Endothelial cell of umbilical vein (primary cell): Measurements from ENCODE around the gene LMAN2L. TPM values are rescaled to one million over a fixed set of nuclear protein-coding genes. Genes with fewer than 3 reads are reported as not detected.

Experiments
- BruUV-seq: library from RNA; stranded (reverse); fragments of 400-500 nt; replicated peaks from 2 replicates; lab custom pipeline; 2021; lab: Mats Ljungman, UMichigan
- CTCF ChIA-PET: fragments of 300-600, 350-600 bp; sonication (Branson Sonifier 250); formaldehyde crosslinking; loops from one replicate; lab custom pipeline; 2021; ENCODE audit warnings: antibody characterized with exemption, inconsistent platforms; lab: Charles Lee
- POLR2A ChIA-PET: fragments of 300-600, 350-600 bp; sonication (Branson Sonifier 250); formaldehyde crosslinking; loops from one replicate; lab custom pipeline; 2021; ENCODE audit warnings: antibody characterized with exemption, inconsistent platforms; lab: Charles Lee
- DNase-seq: peaks from one replicate; pipeline ENCODE4 v3.0.0-alpha.2; 2011; ENCODE audit warnings: low read depth, low spot score
- FAIRE-seq: peaks from 2 replicates; lab custom pipeline; 2011; peaks lifted over from hg19 to GRCh38; lab: Jason Lieb, UNC
- H2AFZ ChIP-seq: 2 replicates; pipeline ENCODE4 v1.6.0; 2012; ENCODE audit warnings: low read depth, low read length, control low read depth, inconsistent platforms
- H3K27ac ChIP-seq: 2 replicates; pipeline ENCODE4 v1.5.1; 2011; ENCODE audit warnings: low read depth, mild to moderate bottlenecking, control low read depth, low read length, moderate library complexity; ENCODE audit not compliant: insufficient read depth
- H3K27me3 ChIP-seq, 2 experiments: 2 replicates each; pipeline versions ENCODE4 v1.6.0 to v1.6.1; 2011; ENCODE audit warnings: low read length in 2 of 2, mixed read lengths in 1 of 2; ENCODE audit not compliant: control insufficient read depth in 2 of 2, insufficient read depth in 2 of 2
- H3K36me3 ChIP-seq, 2 experiments: 2 replicates in 1 of 2; 3 replicates in 1 of 2; pipeline ENCODE4 v1.5.1; 2011; ENCODE audit warnings: low read length in 2 of 2, mild to moderate bottlenecking in 1 of 2, moderate library complexity in 1 of 2; ENCODE audit not compliant: control insufficient read depth in 2 of 2, insufficient read depth in 2 of 2; ENCODE audit errors: extremely low read depth in 1 of 2
- H3K4me1 ChIP-seq: 3 replicates; pipeline ENCODE4 v1.5.1; 2011; ENCODE audit warnings: mild to moderate bottlenecking, low read length; ENCODE audit not compliant: control insufficient read depth, insufficient read depth; ENCODE audit errors: extremely low read depth
- H3K4me2 ChIP-seq: 2 replicates; pipeline ENCODE4 v1.6.1; 2011; ENCODE audit warnings: low read length, control low read depth, mixed read lengths; ENCODE audit not compliant: insufficient read depth
- H3K4me3 ChIP-seq, 3 experiments: fragments of 200-600 bp in 1 of 3; sonication (generic), shearing (Covaris generic) in 1 of 3; replicated peaks in 1 of 3; 2 replicates each; pipeline ENCODE4 v1.5.1; 2011 to 2016; ENCODE audit warnings: control low read depth in 3 of 3, low read length in 3 of 3, mild to moderate bottlenecking in 2 of 3, inconsistent platforms in 1 of 3, low read depth in 1 of 3, moderate library complexity in 1 of 3; ENCODE audit not compliant: insufficient read depth in 1 of 3
- H3K79me2 ChIP-seq: 2 replicates; pipeline ENCODE4 v1.6.0; 2012; ENCODE audit warnings: low read length, inconsistent platforms; ENCODE audit not compliant: control insufficient read depth, insufficient read depth
- H3K9ac ChIP-seq: replicated peaks from 2 replicates; pipeline ENCODE3; 2011; ENCODE audit warnings: low read length, control low read depth; ENCODE audit not compliant: insufficient read depth; ENCODE audit errors: extremely low read depth
- H3K9me1 ChIP-seq: replicated peaks from 3 replicates; pipeline ENCODE4 v1.6.0; 2011; ENCODE audit warnings: mild to moderate bottlenecking, low read length; ENCODE audit not compliant: control insufficient read depth, insufficient read depth; ENCODE audit errors: extremely low read depth
- H3K9me3 ChIP-seq: replicated peaks from 2 replicates; pipeline ENCODE4 v1.5.1; 2012; ENCODE audit warnings: low read length, inconsistent platforms; ENCODE audit not compliant: control insufficient read depth, insufficient read depth
- H4K20me1 ChIP-seq: replicated peaks from 2 replicates; pipeline ENCODE3; 2011; ENCODE audit warnings: mild to moderate bottlenecking, low read length; ENCODE audit not compliant: control insufficient read depth, insufficient read depth; ENCODE audit errors: extremely low read depth
- CTCF ChIP-seq, 2 donors: IDR thresholded peaks; 1 replicate in 1 of 2; 2 replicates in 1 of 2; pipeline ENCODE4 v1.5.1; 2011; ENCODE audit warnings: low read length in 2 of 2, mild to moderate bottlenecking in 2 of 2, moderate library complexity in 2 of 2, control low read depth in 1 of 2, inconsistent platforms in 1 of 2, low read depth in 1 of 2; ENCODE audit not compliant: insufficient read depth in 1 of 2; ENCODE audit errors: extremely low read depth in 1 of 2
- EZH2 ChIP-seq: IDR thresholded peaks from 2 replicates; pipeline ENCODE4 v1.6.1; 2012; ENCODE audit warnings: borderline replicate concordance, low read depth, mild to moderate bottlenecking, moderate library complexity, low read length, inconsistent platforms; ENCODE audit not compliant: severe bottlenecking
- FOS ChIP-seq: IDR thresholded peaks from 2 replicates; pipeline ENCODE4 v1.6.1; 2011; ENCODE audit warnings: mild to moderate bottlenecking, low read length, moderate library complexity, borderline replicate concordance; ENCODE audit not compliant: insufficient read depth
- GATA2 ChIP-seq: IDR thresholded peaks from 2 replicates; pipeline ENCODE4 v1.7.0; 2011; ENCODE audit warnings: low read depth, mild to moderate bottlenecking, moderate library complexity, mixed read lengths, low read length; ENCODE audit not compliant: insufficient read length, insufficient read depth
- JUN ChIP-seq: IDR thresholded peaks from 2 replicates; pipeline ENCODE4 v1.6.1; 2011; ENCODE audit warnings: borderline replicate concordance, low read depth; ENCODE audit not compliant: insufficient read length, insufficient read depth
- MAX ChIP-seq: IDR thresholded peaks from 2 replicates; pipeline ENCODE4 v1.6.1; 2011; ENCODE audit not compliant: insufficient read depth, insufficient read length
- MYC ChIP-seq: IDR thresholded peaks from one replicate; pipeline ENCODE4 v1.6.1; 2011; ENCODE audit warnings: mild to moderate bottlenecking, low read depth, low read length
- POLR2A ChIP-seq: IDR thresholded peaks from 2 replicates; pipeline ENCODE4 v1.6.1; 2012; ENCODE audit warnings: low read depth, mild to moderate bottlenecking, control low read depth, low read length
- POLR2AphosphoS5 ChIP-seq: IDR thresholded peaks from 2 replicates; pipeline ENCODE4 v1.6.1; 2012; ENCODE audit warnings: low read depth, mild to moderate bottlenecking, control low read depth, low read length, moderate library complexity; ENCODE audit not compliant: insufficient read depth
- dilution Hi-C: fragments of 300-500 bp; cut with MboI; formaldehyde crosslinking; loops from one replicate; pipeline ENCODE4 v1.15.0; 2019; ENCODE audit warnings: low sequenced_read_pairs; ENCODE audit not compliant: extremely low pct_ligation_motif_present
- intact Hi-C: fragments of 100-400 bp; cut with micrococcal nuclease; formaldehyde crosslinking; loops from one replicate; pipeline ENCODE4 v1.10.0; 2022
- polyA plus RNA-seq, 4 experiments: library from polyadenylated mRNA; depleted of rRNA in 3 of 4; stranded (reverse) in 3 of 4; unstranded in 1 of 4; fragments of >200 nt; gene quantifications; 2 replicates each; pipeline versions ENCODE4 v1.2.1 to v1.2.3, GENCODE V29; 2011 to 2012; ENCODE audit warnings: missing spikeins in 1 of 4
- total RNA-seq: library from RNA; stranded (reverse); gene quantifications from 2 replicates; pipeline ENCODE4 v1.2.3, GENCODE V29; 2021

The LMAN2L gene
- total and polyA plus RNA-seq, 2 donors (not counting 3 experiments of a cell fraction or from before 2014, with no cell fraction given), result 15.4 to 20.5 TPM

- Histone ChIP-seq H3K79me2 (peaks cover under 1% of the 10 kb centered on the region), H3K27me3 (no peaks in the 10 kb centered on the region), H3K9me3 (no peaks in the 10 kb centered on the region), H4K20me1 (no peaks in the 10 kb centered on the region), H3K4me1 (peaks cover 9% of the 10 kb centered on the region), H3K9ac (no peak overlapping the region), H3K27ac (no peak overlapping the region), H3K4me3 (no peak overlapping the region), H3K9me1 (no peaks in the 10 kb centered on the region), H3K36me3 (peaks cover 4 to 20% of the 10 kb centered on the region in 2 experiments), H3K4me2 (no peak overlapping the region), H2AFZ (no peak overlapping the region)
- BruUV-seq, result no TSS peak
- intact Hi-C loops, result no loop called here
- dilution Hi-C loops, result no loop called here
- POLR2A ChIA-PET, result no interaction called here
- FAIRE-seq (no peak), DNase-seq (no peak)
- TF ChIP-seq MAX, result no peak
- no peak for TF ChIP-seq JUN
- TF ChIP-seq CTCF (IDR thresholded peaks at IDR 0.05; ENCODE audit: extremely low read depth in 1 of 2, insufficient read depth in 1 of 2, low read depth in 1 of 2, low read length in 2 of 2), result no peak
- TF ChIP-seq FOS, result no peak
- no peak for TF ChIP-seq MYC
- TF ChIP-seq GATA2, result no peak
- no peak for TF ChIP-seq POLR2A
- TF ChIP-seq EZH2, result no peak
- TF ChIP-seq POLR2AphosphoS5, result no peak
- CTCF ChIA-PET, result interaction anchor here (1.4 kb wide), 1 partner anchor 10 kb away, joined by 5 read pairs; no protein-coding TSS in a partner anchor
Observed at GRCh38 chr2:96733931-96734330, 5.9 kb downstream of the LMAN2L start.
